H1 (cell line): Measurements from ENCODE around the gene PRSS21. TPM values are rescaled to one million over a fixed set of nuclear protein-coding genes. Genes with fewer than 3 reads are reported as not detected.

Experiments used
- CTCF ChIA-PET: fragments of 300-600 bp; sonication (Branson Sonifier 250); formaldehyde crosslinking; loops from one replicate; lab custom pipeline; 2021; ENCODE audit not compliant: partially characterized antibody; lab: Charles Lee
- POLR2A ChIA-PET: fragments of 300-600 bp; sonication (Branson Sonifier 250); formaldehyde crosslinking; loops from one replicate; lab custom pipeline; 2021; ENCODE audit warnings: inconsistent platforms; ENCODE audit not compliant: partially characterized antibody; lab: Charles Lee
- DNase-seq, 2 experiments: peaks; one replicate each; pipeline versions ENCODE4 v3.0.0 to v3.0.0-alpha.2; 2010 to 2022; ENCODE audit warnings: low spot score in 2 of 2, low read depth in 1 of 2, mixed read lengths in 1 of 2
- FAIRE-seq: peaks from 2 replicates; lab custom pipeline; 2011; peaks lifted over from hg19 to GRCh38; lab: Jason Lieb, UNC
- H2AFZ ChIP-seq: 2 replicates; pipeline ENCODE4 v1.8.1; 2012; ENCODE audit warnings: low read length, inconsistent platforms
- H2AK5ac ChIP-seq: 2 replicates; pipeline ENCODE4 v1.6.1; 2013; ENCODE audit warnings: low read depth, low read length
- H2BK120ac ChIP-seq: replicated peaks from 2 replicates; pipeline ENCODE3; 2013; ENCODE audit warnings: low read depth, low read length, inconsistent platforms
- H2BK12ac ChIP-seq: 2 replicates; pipeline ENCODE4 v1.6.1; 2013; ENCODE audit warnings: low read depth, low read length
- H2BK15ac ChIP-seq: 2 replicates; pipeline ENCODE4 v1.6.1; 2013; ENCODE audit warnings: low read length
- H2BK20ac ChIP-seq: 2 replicates; pipeline ENCODE4 v1.6.1; 2013; ENCODE audit warnings: low read length
- H2BK5ac ChIP-seq: 2 replicates; pipeline ENCODE4 v1.6.1; 2013; ENCODE audit warnings: low read depth, low read length
- H3K14ac ChIP-seq: 2 replicates; pipeline ENCODE4 v1.6.1; 2013; ENCODE audit warnings: inconsistent platforms; ENCODE audit not compliant: insufficient read length
- H3K18ac ChIP-seq: 2 replicates; pipeline ENCODE4 v1.6.1; 2013; ENCODE audit warnings: low read length; ENCODE audit errors: extremely low read depth
- H3K23ac ChIP-seq: 2 replicates; pipeline ENCODE4 v1.6.1; 2013; ENCODE audit warnings: inconsistent platforms; ENCODE audit not compliant: insufficient read length
- H3K23me2 ChIP-seq: 2 replicates; pipeline ENCODE4 v1.6.1; 2013; ENCODE audit warnings: low read depth, low read length
- H3K27ac ChIP-seq: 2 replicates; pipeline ENCODE4 v1.6.1; 2011; ENCODE audit warnings: low read depth, low read length, inconsistent platforms
- H3K27me3 ChIP-seq, 4 experiments: replicated peaks in 1 of 4; 1 replicate in 1 of 4; 2 replicates in 3 of 4; pipeline versions ENCODE4 v1.6.1 to v1.8.1; 2011 to 2013; ENCODE audit warnings: low read length in 3 of 4, mild to moderate bottlenecking in 3 of 4, inconsistent platforms in 2 of 4, mixed read lengths in 2 of 4, moderate library complexity in 1 of 4; ENCODE audit not compliant: control insufficient read depth in 3 of 4, insufficient read depth in 3 of 4; ENCODE audit errors: extremely low read depth in 1 of 4
- H3K36me3 ChIP-seq, 4 experiments: 2 replicates each; pipeline versions ENCODE4 v1.6.1 to v1.8.1; 2011 to 2013; ENCODE audit warnings: mild to moderate bottlenecking in 4 of 4, low read length in 3 of 4, moderate library complexity in 2 of 4, control low read depth in 1 of 4, inconsistent platforms in 1 of 4; ENCODE audit not compliant: insufficient read depth in 4 of 4, control insufficient read depth in 2 of 4
- H3K4ac ChIP-seq: replicated peaks from 2 replicates; pipeline ENCODE3; 2013; ENCODE audit warnings: low read length, low read depth, mixed read lengths, inconsistent platforms; ENCODE audit not compliant: insufficient read length
- H3K4me1 ChIP-seq, 4 experiments: replicated peaks in 1 of 4; 1 replicate in 1 of 4; 2 replicates in 3 of 4; pipeline versions ENCODE4 v1.6.1 to v1.8.1; 2011 to 2013; ENCODE audit warnings: low read length in 3 of 4, inconsistent platforms in 2 of 4, mixed read lengths in 1 of 4; ENCODE audit not compliant: insufficient read depth in 4 of 4, control insufficient read depth in 3 of 4
- H3K4me2 ChIP-seq, 2 experiments: 2 replicates each; pipeline versions ENCODE4 v1.6.1 to v1.8.1; 2011 to 2013; ENCODE audit warnings: low read depth in 2 of 2, low read length in 2 of 2, control low read depth in 1 of 2, inconsistent platforms in 1 of 2, mild to moderate bottlenecking in 1 of 2; ENCODE audit not compliant: insufficient read depth in 1 of 2
- H3K4me3 ChIP-seq, 4 experiments: fragments of 200-600, 300-600 bp in 1 of 4; sonication (generic), shearing (Covaris generic), sonication (Bioruptor Twin) in 1 of 4; 2 replicates each; pipeline versions ENCODE4 v1.5.1 to v1.8.1; 2011 to 2016; ENCODE audit warnings: low read length in 4 of 4, low read depth in 3 of 4, control low read depth in 2 of 4, inconsistent platforms in 2 of 4, mild to moderate bottlenecking in 2 of 4, mixed read lengths in 1 of 4, moderate library complexity in 1 of 4; ENCODE audit not compliant: insufficient read depth in 2 of 4; ENCODE audit errors: extremely low read depth in 1 of 4
- H3K56ac ChIP-seq: replicated peaks from 2 replicates; pipeline ENCODE3; 2013; ENCODE audit warnings: low read depth, mild to moderate bottlenecking, mixed read lengths, low read length, inconsistent platforms; ENCODE audit not compliant: insufficient read length
- H3K79me1 ChIP-seq: 2 replicates; pipeline ENCODE4 v1.6.1; 2013; ENCODE audit warnings: low read depth, low read length, control low read depth
- H3K79me2 ChIP-seq, 2 experiments: 2 replicates each; pipeline versions ENCODE4 v1.6.1 to v1.8.1; 2012 to 2013; ENCODE audit warnings: low read length in 2 of 2, mild to moderate bottlenecking in 2 of 2, inconsistent platforms in 1 of 2; ENCODE audit not compliant: insufficient read depth in 2 of 2, control insufficient read depth in 1 of 2
- H3K9ac ChIP-seq, 4 experiments: replicated peaks in 1 of 4; 1 replicate in 1 of 4; 2 replicates in 3 of 4; pipeline versions ENCODE4 v1.6.1 to v1.8.1; 2011 to 2013; ENCODE audit warnings: low read depth in 3 of 4, low read length in 3 of 4, control low read depth in 2 of 4, mild to moderate bottlenecking in 2 of 4, moderate library complexity in 2 of 4, inconsistent platforms in 1 of 4; ENCODE audit errors: extremely low read depth in 1 of 4
- H3K9me3 ChIP-seq, 2 experiments: 2 replicates each; pipeline versions ENCODE4 v1.6.1 to v1.8.1; 2012 to 2013; ENCODE audit warnings: mild to moderate bottlenecking in 2 of 2, moderate library complexity in 2 of 2, control low read depth in 1 of 2, inconsistent platforms in 1 of 2, low read depth in 1 of 2, low read length in 1 of 2, mixed read lengths in 1 of 2; ENCODE audit not compliant: insufficient read depth in 2 of 2
- H4K20me1 ChIP-seq, 2 experiments: replicated peaks in 1 of 2; 2 replicates each; pipeline versions ENCODE3 to v1.8.1; 2011 to 2013; ENCODE audit warnings: inconsistent platforms in 2 of 2, low read length in 2 of 2, mild to moderate bottlenecking in 1 of 2; ENCODE audit not compliant: insufficient read depth in 2 of 2, control insufficient read depth in 1 of 2
- H4K5ac ChIP-seq: 2 replicates; pipeline ENCODE4 v1.6.1; 2013; ENCODE audit warnings: low read length, low read depth, mixed read lengths, inconsistent platforms; ENCODE audit not compliant: insufficient read length
- H4K8ac ChIP-seq: 2 replicates; pipeline ENCODE4 v1.8.0; 2013; ENCODE audit warnings: mild to moderate bottlenecking, moderate library complexity, low read length, inconsistent platforms; ENCODE audit not compliant: insufficient read depth; ENCODE audit errors: extremely low read depth
- H4K91ac ChIP-seq: replicated peaks from 2 replicates; pipeline ENCODE3; 2013; ENCODE audit warnings: low read length, mixed read lengths, inconsistent platforms; ENCODE audit not compliant: insufficient read length
- NANOG ChIP-seq: IDR thresholded peaks from 2 replicates; pipeline ENCODE4 v1.6.1; 2011; ENCODE audit warnings: low read length, low read depth, mild to moderate bottlenecking, inconsistent platforms; ENCODE audit not compliant: insufficient read depth, poor library complexity, severe bottlenecking
- POLR2A ChIP-seq, 2 experiments: IDR thresholded peaks; 1 replicate in 1 of 2; 2 replicates in 1 of 2; pipeline ENCODE4 v1.6.1; 2011; ENCODE audit warnings: low read depth in 2 of 2, low read length in 2 of 2, mild to moderate bottlenecking in 2 of 2; ENCODE audit errors: control extremely low read depth in 1 of 2
- POLR2AphosphoS5 ChIP-seq: IDR thresholded peaks from 2 replicates; pipeline ENCODE4 v1.6.1; 2011; ENCODE audit warnings: low read depth, low read length
- WGBS, 2 experiments: shearing (Covaris generic) in 1 of 2; methylation state at CpG; one replicate each; pipeline versions ENCODE4 v1.1.6 to v1.1.7; 2013 to 2015; ENCODE audit warnings: low lambda C conversion rate in 2 of 2, mixed read lengths in 2 of 2, inconsistent platforms in 1 of 2, low coverage in 1 of 2, missing lambda C conversion rate in 1 of 2; ENCODE audit not compliant: insufficient replicate concordance in 2 of 2, insufficient coverage in 1 of 2, insufficient read length in 1 of 2; ENCODE audit errors: extremely low coverage in 1 of 2, missing lambda C conversion rate in 1 of 2; 5-methylcytosine and 5-hydroxymethylcytosine counted together
- polyA plus RNA-seq, 7 experiments: library from polyadenylated mRNA; depleted of rRNA in 3 of 7; stranded (reverse) in 5 of 7; unstranded in 2 of 7; fragments of >200 nt in 5 of 7; fragments of 200-250 nt in 2 of 7; gene quantifications; 1 replicate in 5 of 7; 2 replicates in 1 of 7; 4 replicates in 1 of 7; pipeline versions ENCODE4 v1.2.1 to v1.2.3, GENCODE V29; 2011 to 2013; ENCODE audit warnings: missing spikeins in 2 of 7, mixed read lengths in 2 of 7
- total RNA-seq: library from RNA; stranded (reverse); fragmentation: NEBNext Ultra II Directional; extraction: Animal tissue kit (Norgen Biotek cat#: 25700); gene quantifications from 2 replicates; pipeline ENCODE4 v1.2.1, GENCODE V29; 2021

Gene PRSS21
- total and polyA plus RNA-seq, 2 of the 8 experiments (the other 6 are each of a cell fraction or from before 2014, with no cell fraction given) = 0.76 to 1.0 TPM

GRCh38 chr16:2768403-2769089 lies 48.5 kb upstream of the PRSS21 start:
- H2AFZ ChIP-seq = no peak overlapping the region
- H3K14ac ChIP-seq = no peak overlapping the region
- no peak for TF ChIP-seq NANOG
- peak in 1 of 2 experiments; percentile 29; a peak in 2 of 3 replicates for TF ChIP-seq POLR2A (IDR thresholded peaks at IDR 0.05; ENCODE audit: control extremely low read depth in 1 of 2, low read depth in 2 of 2, low read length in 2 of 2)
- peak; percentile 12; the same call in 1 of the 2 replicates for TF ChIP-seq POLR2AphosphoS5
- no peak overlapping the region for H3K18ac ChIP-seq
- no peak overlapping the region for H4K5ac ChIP-seq
- H3K23ac ChIP-seq = no peak overlapping the region
- no peak overlapping the region for H2BK20ac ChIP-seq
- H3K9me3 ChIP-seq = peaks cover 0 to 8% of the 10 kb centered on the region in 2 experiments; a peak in 2 of 4 replicates
- no peak overlapping the region for H3K4ac ChIP-seq
- CTCF ChIA-PET = interaction anchor here (0.6 to 2.0 kb wide), 2 partner anchors 10 to 109 kb away, joined by 4 to 6 read pairs; no protein-coding TSS in a partner anchor
- H2BK12ac ChIP-seq = no peak overlapping the region
- no peak overlapping the region for H3K4me3 ChIP-seq
- H3K79me2 ChIP-seq = peaks cover 4 to 52% of the 10 kb centered on the region in 2 experiments; a peak in 3 of 4 replicates
- no peaks in the 10 kb centered on the region for H3K27me3 ChIP-seq
- no peaks in the 10 kb centered on the region for H3K23me2 ChIP-seq
- no peak overlapping the region for H2BK120ac ChIP-seq
- H4K20me1 ChIP-seq = peaks cover 32 to 47% of the 10 kb centered on the region in 2 experiments
- no peak for DNase-seq
- peaks cover 0 to 3% (median under 1%) of the 10 kb centered on the region in 4 experiments; a peak in 3 of 7 replicates for H3K4me1 ChIP-seq
- no peak for FAIRE-seq
- peaks cover 62 to 92% (median 82%) of the 10 kb centered on the region in 4 experiments for H3K36me3 ChIP-seq
- H4K8ac ChIP-seq = peak overlapping the region; percentile 82
- no peak overlapping the region for H4K91ac ChIP-seq
- H3K56ac ChIP-seq = no peak overlapping the region
- H3K27ac ChIP-seq = no peak overlapping the region; the same call in 1 of the 2 replicates
- H2BK5ac ChIP-seq = no peak overlapping the region; the same call in 1 of the 2 replicates
- POLR2A ChIA-PET = interaction anchor here (0.9 to 6.9 kb wide), 7 partner anchors 7 to 60 kb away, joined by 3 to 140 read pairs (median 16); partner anchors contain the start of genes ELOB and SRRM2
- H2BK15ac ChIP-seq = no peak overlapping the region
- no peak overlapping the region for H3K9ac ChIP-seq
- no peak overlapping the region for H2AK5ac ChIP-seq
- 93% methylated on average over 16 of the region's 17 CpGs; no CpG with 5 or more reads in 1 of the 2 experiments for WGBS, 2 experiments
- H3K4me2 ChIP-seq = no peak overlapping the region
- peaks cover 5% of the 10 kb centered on the region for H3K79me1 ChIP-seq
